Tibial nerve (tissue), 4 donors: ENCODE data around the gene TMEM170B. TPM values are rescaled to one million over a fixed set of nuclear protein-coding genes. Genes with fewer than 3 reads are reported as not detected.

Experiments used
- DNase-seq, 2 donors: peaks; one replicate each; pipeline ENCODE4 v3.0.0-alpha.2; 2019; ENCODE audit warnings: low spot score in 2 of 2
- H3K27ac ChIP-seq, 4 donors: fragments of 200-600 bp; sonication (generic) in 3 of 4; one replicate each; pipeline ENCODE4 v1.5.1; 2017 to 2019; ENCODE audit warnings: mild to moderate bottlenecking in 1 of 4
- H3K27me3 ChIP-seq, 2 donors: fragments of 200-600 bp; sonication (generic) in 1 of 2; one replicate each; pipeline versions ENCODE4 v1.5.1 to v1.6.0; 2017 to 2019
- H3K36me3 ChIP-seq, 3 donors: fragments of 200-600 bp; sonication (generic); one replicate each; pipeline ENCODE4 v1.5.1; 2018 to 2019
- H3K4me1 ChIP-seq, 4 donors: fragments of 200-600 bp; sonication (generic) in 3 of 4; one replicate each; pipeline ENCODE4 v1.5.1; 2017 to 2019
- H3K4me3 ChIP-seq, 4 donors: fragments of 200-600 bp; sonication (generic) in 3 of 4; one replicate each; pipeline ENCODE4 v1.5.1; 2017 to 2019; ENCODE audit warnings: mild to moderate bottlenecking in 1 of 4, moderate library complexity in 1 of 4
- H3K9me3 ChIP-seq, 4 donors: fragments of 200-600 bp; sonication (generic) in 3 of 4; one replicate each; pipeline ENCODE4 v1.5.1; 2017 to 2019
- CTCF ChIP-seq, 5 experiments: fragments of 200-600 bp in 3 of 5; fragments of 450-650 bp in 2 of 5; sonication (generic) in 3 of 5; IDR thresholded peaks; one replicate each; pipeline ENCODE4 v1.5.1; 2016 to 2019; ENCODE audit warnings: antibody characterized with exemption in 5 of 5, mild to moderate bottlenecking in 3 of 5, moderate library complexity in 2 of 5
- EP300 ChIP-seq, 2 donors: sonication (generic); formaldehyde crosslinking; IDR thresholded peaks; one replicate each; pipeline ENCODE4 v1.6.1; 2017; ENCODE audit warnings: antibody characterized with exemption in 2 of 2, mild to moderate bottlenecking in 1 of 2
- POLR2A ChIP-seq, 2 donors: fragments of 450-650 bp; IDR thresholded peaks; one replicate each; pipeline ENCODE4 v1.6.1; 2017; ENCODE audit warnings: antibody characterized with exemption in 2 of 2, mild to moderate bottlenecking in 2 of 2, moderate library complexity in 2 of 2
- WGBS, 2 donors: methylation state at CpG; one replicate each; pipeline ENCODE4 v1.1.5; 2018; 5-methylcytosine and 5-hydroxymethylcytosine counted together
- total RNA-seq, 4 donors: library from RNA; depleted of rRNA; stranded (reverse); fragments of >200 nt; gene quantifications; one replicate each; pipeline ENCODE4 v1.1.0, GENCODE V29; 2016

The TMEM170B gene
- total RNA-seq, 4 donors from 2014 or later: 6.1 to 8.7 (median 7.4) TPM

- 64 to 87% methylated on average over 5 of the region's 5 CpGs for WGBS, 2 donors
- no peaks in the 10 kb centered on the region for H3K36me3 ChIP-seq
- no peak for DNase-seq
Observed at GRCh38 chr6:11493974-11494373, 43.6 kb upstream of the TMEM170B start.

GRCh38 chr6:11494786-11495564 is 42.6 kb upstream of the TMEM170B start:
- TF ChIP-seq POLR2A (IDR thresholded peaks at IDR 0.05) (no peak), CTCF (IDR thresholded peaks at IDR 0.05) (no peak), EP300 (IDR thresholded peaks at IDR 0.05) (no peak)
- no peak overlapping the region for H3K4me3 ChIP-seq
- H3K9me3 ChIP-seq: no peaks in the 10 kb centered on the region
- DNase-seq: no peak
- 65 to 88% methylated on average over 6 of the region's 6 CpGs for WGBS, 2 donors
- H3K36me3 ChIP-seq: no peaks in the 10 kb centered on the region
- H3K4me1 ChIP-seq: peaks cover 0 to 23% (median 0%) of the 10 kb centered on the region in 4 donors
- peak overlapping the region in 1 of 4 donors; percentile 69 for H3K27ac ChIP-seq
- H3K27me3 ChIP-seq: no peaks in the 10 kb centered on the region

More at GRCh38 chr6:11493974-11494373, 43.6 kb upstream of the TMEM170B start:
- no peak overlapping the region for H3K27ac ChIP-seq
- no peak for TF ChIP-seq EP300 (IDR thresholded peaks at IDR 0.05)
- no peak for TF ChIP-seq POLR2A (IDR thresholded peaks at IDR 0.05)
- no peak for TF ChIP-seq CTCF (IDR thresholded peaks at IDR 0.05)
- no peaks in the 10 kb centered on the region for H3K27me3 ChIP-seq
- H3K4me1 ChIP-seq: peaks cover 0 to 23% (median 0%) of the 10 kb centered on the region in 4 donors
- H3K9me3 ChIP-seq: no peaks in the 10 kb centered on the region
- no peak overlapping the region for H3K4me3 ChIP-seq

- H3K36me3 ChIP-seq: no peaks in the 10 kb centered on the region
- DNase-seq: no peak
- H3K4me3 ChIP-seq: no peak overlapping the region
- H3K27ac ChIP-seq: peak overlapping the region in 3 of 4 donors; percentile 28 to 69 (median 52)
- H3K27me3 ChIP-seq: no peaks in the 10 kb centered on the region
- TF ChIP-seq POLR2A (IDR thresholded peaks at IDR 0.05) (no peak), EP300 (IDR thresholded peaks at IDR 0.05) (no peak), CTCF (IDR thresholded peaks at IDR 0.05) (no peak)
- peaks cover 0 to 23% (median 0%) of the 10 kb centered on the region in 4 donors for H3K4me1 ChIP-seq
- 81 to 83% methylated on average over 4 of the region's 4 CpGs for WGBS, 2 donors
- no peaks in the 10 kb centered on the region for H3K9me3 ChIP-seq
Observed at GRCh38 chr6:11495565-11496145, 41.9 kb upstream of the TMEM170B start.

- Histone ChIP-seq H3K4me3 (no peak overlapping the region), H3K27ac (peak overlapping the region in 3 of 4 donors; percentile 28 to 69 (median 52)), H3K9me3 (no peaks in the 10 kb centered on the region), H3K36me3 (no peaks in the 10 kb centered on the region), H3K4me1 (peaks cover 0 to 23% (median 0%) of the 10 kb centered on the region in 4 donors), H3K27me3 (no peaks in the 10 kb centered on the region)
- WGBS, 2 donors: 19 to 20% methylated on average over 12 of the region's 12 CpGs
- DNase-seq: peak; percentile 23 to 72
- TF ChIP-seq POLR2A (IDR thresholded peaks at IDR 0.05): no peak
- TF ChIP-seq CTCF (IDR thresholded peaks at IDR 0.05): peak; percentile 83 to 96 (median 91)
- peak in 1 of 2 donors; percentile 68 for TF ChIP-seq EP300 (IDR thresholded peaks at IDR 0.05)
Observed at GRCh38 chr6:11496152-11497060, 41.1 kb upstream of the TMEM170B start.
